Endothelial cell of umbilical vein (primary cell): ENCODE data around the gene PARM1. TPM values are rescaled to one million over a fixed set of nuclear protein-coding genes. Genes with fewer than 3 reads are reported as not detected.

Experiments used
- BruUV-seq: library from RNA; stranded (reverse); fragments of 400-500 nt; replicated peaks from 2 replicates; lab custom pipeline; 2021; lab: Mats Ljungman, UMichigan
- CTCF ChIA-PET: fragments of 300-600, 350-600 bp; sonication (Branson Sonifier 250); formaldehyde crosslinking; loops from one replicate; lab custom pipeline; 2021; ENCODE audit warnings: antibody characterized with exemption, inconsistent platforms; lab: Charles Lee
- POLR2A ChIA-PET: fragments of 300-600, 350-600 bp; sonication (Branson Sonifier 250); formaldehyde crosslinking; loops from one replicate; lab custom pipeline; 2021; ENCODE audit warnings: antibody characterized with exemption, inconsistent platforms; lab: Charles Lee
- DNase-seq: peaks from one replicate; pipeline ENCODE4 v3.0.0-alpha.2; 2011; ENCODE audit warnings: low read depth, low spot score
- FAIRE-seq: peaks from 2 replicates; lab custom pipeline; 2011; peaks lifted over from hg19 to GRCh38; lab: Jason Lieb, UNC
- H2AFZ ChIP-seq: 2 replicates; pipeline ENCODE4 v1.6.0; 2012; ENCODE audit warnings: low read depth, low read length, control low read depth, inconsistent platforms
- H3K27ac ChIP-seq: 2 replicates; pipeline ENCODE4 v1.5.1; 2011; ENCODE audit warnings: low read depth, mild to moderate bottlenecking, control low read depth, low read length, moderate library complexity; ENCODE audit not compliant: insufficient read depth
- H3K27me3 ChIP-seq, 2 experiments: 2 replicates each; pipeline versions ENCODE4 v1.6.0 to v1.6.1; 2011; ENCODE audit warnings: low read length in 2 of 2, mixed read lengths in 1 of 2; ENCODE audit not compliant: control insufficient read depth in 2 of 2, insufficient read depth in 2 of 2
- H3K36me3 ChIP-seq, 2 experiments: 2 replicates in 1 of 2; 3 replicates in 1 of 2; pipeline ENCODE4 v1.5.1; 2011; ENCODE audit warnings: low read length in 2 of 2, mild to moderate bottlenecking in 1 of 2, moderate library complexity in 1 of 2; ENCODE audit not compliant: control insufficient read depth in 2 of 2, insufficient read depth in 2 of 2; ENCODE audit errors: extremely low read depth in 1 of 2
- H3K4me1 ChIP-seq: 3 replicates; pipeline ENCODE4 v1.5.1; 2011; ENCODE audit warnings: mild to moderate bottlenecking, low read length; ENCODE audit not compliant: control insufficient read depth, insufficient read depth; ENCODE audit errors: extremely low read depth
- H3K4me2 ChIP-seq: 2 replicates; pipeline ENCODE4 v1.6.1; 2011; ENCODE audit warnings: low read length, control low read depth, mixed read lengths; ENCODE audit not compliant: insufficient read depth
- H3K4me3 ChIP-seq, 3 experiments: fragments of 200-600 bp in 1 of 3; sonication (generic), shearing (Covaris generic) in 1 of 3; replicated peaks in 1 of 3; 2 replicates each; pipeline ENCODE4 v1.5.1; 2011 to 2016; ENCODE audit warnings: control low read depth in 3 of 3, low read length in 3 of 3, mild to moderate bottlenecking in 2 of 3, inconsistent platforms in 1 of 3, low read depth in 1 of 3, moderate library complexity in 1 of 3; ENCODE audit not compliant: insufficient read depth in 1 of 3
- H3K79me2 ChIP-seq: 2 replicates; pipeline ENCODE4 v1.6.0; 2012; ENCODE audit warnings: low read length, inconsistent platforms; ENCODE audit not compliant: control insufficient read depth, insufficient read depth
- H3K9ac ChIP-seq: replicated peaks from 2 replicates; pipeline ENCODE3; 2011; ENCODE audit warnings: low read length, control low read depth; ENCODE audit not compliant: insufficient read depth; ENCODE audit errors: extremely low read depth
- H3K9me1 ChIP-seq: replicated peaks from 3 replicates; pipeline ENCODE4 v1.6.0; 2011; ENCODE audit warnings: mild to moderate bottlenecking, low read length; ENCODE audit not compliant: control insufficient read depth, insufficient read depth; ENCODE audit errors: extremely low read depth
- H3K9me3 ChIP-seq: replicated peaks from 2 replicates; pipeline ENCODE4 v1.5.1; 2012; ENCODE audit warnings: low read length, inconsistent platforms; ENCODE audit not compliant: control insufficient read depth, insufficient read depth
- H4K20me1 ChIP-seq: replicated peaks from 2 replicates; pipeline ENCODE3; 2011; ENCODE audit warnings: mild to moderate bottlenecking, low read length; ENCODE audit not compliant: control insufficient read depth, insufficient read depth; ENCODE audit errors: extremely low read depth
- CTCF ChIP-seq, 2 donors: IDR thresholded peaks; 1 replicate in 1 of 2; 2 replicates in 1 of 2; pipeline ENCODE4 v1.5.1; 2011; ENCODE audit warnings: low read length in 2 of 2, mild to moderate bottlenecking in 2 of 2, moderate library complexity in 2 of 2, control low read depth in 1 of 2, inconsistent platforms in 1 of 2, low read depth in 1 of 2; ENCODE audit not compliant: insufficient read depth in 1 of 2; ENCODE audit errors: extremely low read depth in 1 of 2
- EZH2 ChIP-seq: IDR thresholded peaks from 2 replicates; pipeline ENCODE4 v1.6.1; 2012; ENCODE audit warnings: borderline replicate concordance, low read depth, mild to moderate bottlenecking, moderate library complexity, low read length, inconsistent platforms; ENCODE audit not compliant: severe bottlenecking
- FOS ChIP-seq: IDR thresholded peaks from 2 replicates; pipeline ENCODE4 v1.6.1; 2011; ENCODE audit warnings: mild to moderate bottlenecking, low read length, moderate library complexity, borderline replicate concordance; ENCODE audit not compliant: insufficient read depth
- GATA2 ChIP-seq: IDR thresholded peaks from 2 replicates; pipeline ENCODE4 v1.7.0; 2011; ENCODE audit warnings: low read depth, mild to moderate bottlenecking, moderate library complexity, mixed read lengths, low read length; ENCODE audit not compliant: insufficient read length, insufficient read depth
- JUN ChIP-seq: IDR thresholded peaks from 2 replicates; pipeline ENCODE4 v1.6.1; 2011; ENCODE audit warnings: borderline replicate concordance, low read depth; ENCODE audit not compliant: insufficient read length, insufficient read depth
- MYC ChIP-seq: IDR thresholded peaks from one replicate; pipeline ENCODE4 v1.6.1; 2011; ENCODE audit warnings: mild to moderate bottlenecking, low read depth, low read length
- POLR2A ChIP-seq: IDR thresholded peaks from 2 replicates; pipeline ENCODE4 v1.6.1; 2012; ENCODE audit warnings: low read depth, mild to moderate bottlenecking, control low read depth, low read length
- POLR2AphosphoS5 ChIP-seq: IDR thresholded peaks from 2 replicates; pipeline ENCODE4 v1.6.1; 2012; ENCODE audit warnings: low read depth, mild to moderate bottlenecking, control low read depth, low read length, moderate library complexity; ENCODE audit not compliant: insufficient read depth
- dilution Hi-C: fragments of 300-500 bp; cut with MboI; formaldehyde crosslinking; loops from one replicate; pipeline ENCODE4 v1.15.0; 2019; ENCODE audit warnings: low sequenced_read_pairs; ENCODE audit not compliant: extremely low pct_ligation_motif_present
- intact Hi-C: fragments of 100-400 bp; cut with micrococcal nuclease; formaldehyde crosslinking; loops from one replicate; pipeline ENCODE4 v1.10.0; 2022
- polyA plus RNA-seq, 4 experiments: library from polyadenylated mRNA; depleted of rRNA in 3 of 4; stranded (reverse) in 3 of 4; unstranded in 1 of 4; fragments of >200 nt; gene quantifications; 2 replicates each; pipeline versions ENCODE4 v1.2.1 to v1.2.3, GENCODE V29; 2011 to 2012; ENCODE audit warnings: missing spikeins in 1 of 4
- total RNA-seq: library from RNA; stranded (reverse); gene quantifications from 2 replicates; pipeline ENCODE4 v1.2.3, GENCODE V29; 2021
- TF ChIP-seq, protein P1 (sequence below): IDR thresholded peaks from 2 replicates; pipeline ENCODE4 v1.6.1; 2011; ENCODE audit not compliant: insufficient read depth, insufficient read length

The PARM1 gene
- total and polyA plus RNA-seq, 2 donors (not counting 3 experiments of a cell fraction or from before 2014, with no cell fraction given), result 0.01 TPM; not detected in 1

GRCh38 chr4:74967324-74967723, 34.4 kb downstream of the PARM1 start:
- POLR2A ChIA-PET, result no interaction called here
- no peaks in the 10 kb centered on the region for H4K20me1 ChIP-seq
- no peaks in the 10 kb centered on the region for H3K4me1 ChIP-seq
- H3K27me3 ChIP-seq, result no peaks in the 10 kb centered on the region
- H2AFZ ChIP-seq, result no peak overlapping the region
- DNase-seq (no peak), FAIRE-seq (no peak)
- no peaks in the 10 kb centered on the region for H3K9me1 ChIP-seq
- intact Hi-C loops (no loop called here), dilution Hi-C loops (no loop called here)
- no peak for TF ChIP-seq MYC
- TF ChIP-seq POLR2AphosphoS5, result no peak
- no peak for TF ChIP-seq GATA2
- TF ChIP-seq POLR2A, result no peak
- no peak for TF ChIP-seq EZH2
- no peak for TF ChIP-seq FOS
- TF ChIP-seq, protein P1, sequence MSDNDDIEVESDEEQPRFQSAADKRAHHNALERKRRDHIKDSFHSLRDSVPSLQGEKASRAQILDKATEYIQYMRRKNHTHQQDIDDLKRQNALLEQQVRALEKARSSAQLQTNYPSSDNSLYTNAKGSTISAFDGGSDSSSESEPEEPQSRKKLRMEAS, result no peak
- no peak for TF ChIP-seq JUN
- no peak for TF ChIP-seq CTCF (IDR thresholded peaks at IDR 0.05; ENCODE audit: extremely low read depth in 1 of 2, insufficient read depth in 1 of 2, low read depth in 1 of 2, low read length in 2 of 2)
- H3K27ac ChIP-seq, result no peak overlapping the region
- H3K9ac ChIP-seq, result no peak overlapping the region
- CTCF ChIA-PET, result no interaction called here
- BruUV-seq, result no TSS peak
- no peak overlapping the region for H3K4me2 ChIP-seq
- H3K9me3 ChIP-seq, result no peaks in the 10 kb centered on the region
- H3K79me2 ChIP-seq, result no peaks in the 10 kb centered on the region
- H3K4me3 ChIP-seq, result no peak overlapping the region
- H3K36me3 ChIP-seq, result no peaks in the 10 kb centered on the region
